Karpas-422 (cell line): Measurements from ENCODE around the gene GOLPH3L. TPM values are rescaled to one million over a fixed set of nuclear protein-coding genes. Genes with fewer than 3 reads are reported as not detected.

Source experiments
- DNase-seq: peaks from one replicate; pipeline ENCODE4 v3.0.0-alpha.2; 2015
- H2AFZ ChIP-seq: fragments of 200-600 bp; sonication (generic); 2 replicates; pipeline ENCODE4 v1.6.1; 2014; ENCODE audit warnings: antibody characterized with exemption, low read length, mixed read lengths
- H3K27ac ChIP-seq: fragments of 200-600 bp; sonication (generic); 2 replicates; pipeline ENCODE4 v1.5.1; 2014; ENCODE audit warnings: mild to moderate bottlenecking, low read length, moderate library complexity
- H3K27me3 ChIP-seq: fragments of 200-600 bp; sonication (generic); 2 replicates; pipeline ENCODE4 v1.6.1; 2014; ENCODE audit warnings: low read length, mixed read lengths
- H3K36me3 ChIP-seq: fragments of 200-600 bp; sonication (generic); 2 replicates; pipeline ENCODE4 v1.6.1; 2014; ENCODE audit warnings: low read length, mixed read lengths; ENCODE audit not compliant: insufficient read depth
- H3K4me1 ChIP-seq: fragments of 200-600 bp; sonication (generic); 2 replicates; pipeline ENCODE4 v1.6.1; 2014; ENCODE audit warnings: mild to moderate bottlenecking, low read length, mixed read lengths
- H3K4me2 ChIP-seq: fragments of 200-600 bp; sonication (generic); 2 replicates; pipeline ENCODE4 v1.6.1; 2014; ENCODE audit warnings: low read length, low read depth, mild to moderate bottlenecking; ENCODE audit not compliant: poor library complexity, severe bottlenecking
- H3K4me3 ChIP-seq: fragments of 200-600 bp; sonication (generic); 2 replicates; pipeline ENCODE4 v1.5.1; 2014; ENCODE audit warnings: mild to moderate bottlenecking, antibody characterized with exemption, low read length, mixed read lengths
- H3K79me2 ChIP-seq: fragments of 200-600 bp; sonication (generic); 2 replicates; pipeline ENCODE4 v1.6.1; 2014; ENCODE audit warnings: mild to moderate bottlenecking, low read length, mixed read lengths
- H3K9ac ChIP-seq: fragments of 200-600 bp; sonication (generic); 2 replicates; pipeline ENCODE4 v1.6.0; 2014; ENCODE audit warnings: low read length
- H3K9me2 ChIP-seq: fragments of 200-600 bp; sonication (generic), shearing (Covaris generic); replicated peaks from 2 replicates; pipeline ENCODE4 v1.6.0; 2014; ENCODE audit warnings: mild to moderate bottlenecking, low read length, moderate library complexity; ENCODE audit not compliant: insufficient read depth
- H3K9me3 ChIP-seq: fragments of 300-700, 200-600 bp; sonication (generic); 2 replicates; pipeline ENCODE4 v1.6.1; 2014; ENCODE audit warnings: low read length, mixed read lengths
- H4K20me1 ChIP-seq: fragments of 200-600 bp; sonication (generic); 2 replicates; pipeline ENCODE4 v1.6.1; 2014; ENCODE audit warnings: mild to moderate bottlenecking, antibody characterized with exemption, low read length, low read depth; ENCODE audit not compliant: insufficient read depth
- total RNA-seq: library from RNA; depleted of rRNA; stranded (reverse); fragments of >200 nt; shearing (Covaris generic); gene quantifications from 2 replicates; pipeline ENCODE4 v1.2.3, GENCODE V29; 2014; ENCODE audit warnings: low replicate concordance

GOLPH3L gene
- total RNA-seq, 1 experiment from 2014 or later = 28.1 TPM

- peaks cover 10% of the 10 kb centered on the region; the same call in 1 of the 2 replicates for H3K4me1 ChIP-seq
- no peak overlapping the region for H2AFZ ChIP-seq
- H3K4me2 ChIP-seq = no peak overlapping the region
- H3K9ac ChIP-seq = no peak overlapping the region
- H3K27ac ChIP-seq = no peak overlapping the region
- no peaks in the 10 kb centered on the region for H3K36me3 ChIP-seq
- no peak for DNase-seq
- no peaks in the 10 kb centered on the region for H3K9me2 ChIP-seq
- H3K4me3 ChIP-seq = no peak overlapping the region
- no peaks in the 10 kb centered on the region for H4K20me1 ChIP-seq
- no peaks in the 10 kb centered on the region for H3K27me3 ChIP-seq
- no peaks in the 10 kb centered on the region for H3K9me3 ChIP-seq
- H3K79me2 ChIP-seq = no peaks in the 10 kb centered on the region
Measured at GRCh38 chr1:150706091-150706490, 9.1 kb upstream of the GOLPH3L start.

- DNase-seq = no peak
- no peaks in the 10 kb centered on the region for H3K9me2 ChIP-seq
- no peaks in the 10 kb centered on the region for H3K36me3 ChIP-seq
- no peaks in the 10 kb centered on the region for H3K79me2 ChIP-seq
- no peak overlapping the region for H3K4me3 ChIP-seq
- H3K9me3 ChIP-seq = no peaks in the 10 kb centered on the region
- H4K20me1 ChIP-seq = no peaks in the 10 kb centered on the region
- H3K9ac ChIP-seq = no peak overlapping the region
- H3K27me3 ChIP-seq = no peaks in the 10 kb centered on the region
- H3K4me1 ChIP-seq = peaks cover 14% of the 10 kb centered on the region
- H3K4me2 ChIP-seq = no peak overlapping the region
- no peak overlapping the region for H3K27ac ChIP-seq
- no peak overlapping the region for H2AFZ ChIP-seq
Measured at GRCh38 chr1:150703427-150703826, 6.5 kb upstream of the GOLPH3L start.

GRCh38 chr1:150696590-150696989, 364 bp downstream of the GOLPH3L start:
- no peak overlapping the region for H2AFZ ChIP-seq
- peak overlapping the region; percentile 68 for H3K4me3 ChIP-seq

GRCh38 chr1:150696162-150696561, 792 bp downstream of the GOLPH3L start:
- Histone ChIP-seq H3K27ac (peak overlapping the region; percentile 58), H2AFZ (no peak overlapping the region), H3K9me3 (no peaks in the 10 kb centered on the region), H3K9ac (peak overlapping the region; percentile 64), H3K4me3 (peak overlapping the region; percentile 68), H3K79me2 (peaks cover 31% of the 10 kb centered on the region), H4K20me1 (no peaks in the 10 kb centered on the region), H3K4me2 (peak overlapping the region; percentile 86), H3K9me2 (no peaks in the 10 kb centered on the region), H3K36me3 (peaks cover 33% of the 10 kb centered on the region), H3K27me3 (no peaks in the 10 kb centered on the region), H3K4me1 (peaks cover 38% of the 10 kb centered on the region)
- peak; percentile 44 for DNase-seq

More at GRCh38 chr1:150696590-150696989, 364 bp downstream of the GOLPH3L start:
- no peaks in the 10 kb centered on the region for H3K9me3 ChIP-seq
- H4K20me1 ChIP-seq = no peaks in the 10 kb centered on the region
- H3K36me3 ChIP-seq = peaks cover 29% of the 10 kb centered on the region
- H3K4me2 ChIP-seq = peak overlapping the region; percentile 86
- DNase-seq = no peak
- peak overlapping the region; percentile 58 for H3K27ac ChIP-seq
- H3K9ac ChIP-seq = peak overlapping the region; percentile 64
- no peaks in the 10 kb centered on the region for H3K27me3 ChIP-seq
- no peaks in the 10 kb centered on the region for H3K9me2 ChIP-seq
- H3K79me2 ChIP-seq = peaks cover 31% of the 10 kb centered on the region
- H3K4me1 ChIP-seq = peaks cover 42% of the 10 kb centered on the region

GRCh38 chr1:150695561-150695960, 1.4 kb downstream of the GOLPH3L start:
- Histone ChIP-seq H3K9me3 (no peaks in the 10 kb centered on the region), H3K4me2 (peak overlapping the region; percentile 86), H3K4me1 (peaks cover 35% of the 10 kb centered on the region), H3K27me3 (no peaks in the 10 kb centered on the region), H3K36me3 (peaks cover 33% of the 10 kb centered on the region), H3K4me3 (0 out of 2 replicates have a peak overlapping the region, but pooled peaks have one; percentile 36), H3K9ac (no peak overlapping the region), H3K9me2 (no peaks in the 10 kb centered on the region), H3K27ac (no peak overlapping the region), H4K20me1 (no peaks in the 10 kb centered on the region), H2AFZ (no peak overlapping the region), H3K79me2 (peaks cover 31% of the 10 kb centered on the region)
- DNase-seq = no peak

- Histone ChIP-seq H3K27me3 (no peaks in the 10 kb centered on the region), H2AFZ (no peak overlapping the region), H4K20me1 (no peaks in the 10 kb centered on the region), H3K27ac (no peak overlapping the region), H3K4me1 (peaks cover 23% of the 10 kb centered on the region), H3K9ac (no peak overlapping the region), H3K9me2 (no peaks in the 10 kb centered on the region), H3K79me2 (peaks cover 45% of the 10 kb centered on the region), H3K9me3 (no peaks in the 10 kb centered on the region), H3K4me3 (no peak overlapping the region), H3K36me3 (peaks cover 46% of the 10 kb centered on the region), H3K4me2 (peak overlapping the region; percentile 2)
- DNase-seq = no peak
Measured at GRCh38 chr1:150692720-150693119, 4.2 kb downstream of the GOLPH3L start.

GRCh38 chr1:150688763-150689162, 8.2 kb downstream of the GOLPH3L start:
- Histone ChIP-seq H2AFZ (no peak overlapping the region), H3K36me3 (peaks cover 45% of the 10 kb centered on the region), H3K4me3 (no peak overlapping the region), H3K4me2 (no peak overlapping the region), H3K4me1 (peaks cover 21% of the 10 kb centered on the region), H3K27me3 (no peaks in the 10 kb centered on the region), H4K20me1 (no peaks in the 10 kb centered on the region), H3K9me3 (no peaks in the 10 kb centered on the region), H3K9me2 (no peaks in the 10 kb centered on the region), H3K79me2 (peaks cover 28% of the 10 kb centered on the region), H3K27ac (no peak overlapping the region), H3K9ac (no peak overlapping the region)
- DNase-seq = no peak

GRCh38 chr1:150686275-150686674, 10.7 kb downstream of the GOLPH3L start:
- Histone ChIP-seq H3K9ac (no peak overlapping the region), H3K4me1 (peaks cover 14% of the 10 kb centered on the region), H3K4me2 (no peak overlapping the region), H3K27ac (no peak overlapping the region), H4K20me1 (no peaks in the 10 kb centered on the region), H2AFZ (no peak overlapping the region), H3K27me3 (no peaks in the 10 kb centered on the region), H3K4me3 (no peak overlapping the region), H3K79me2 (peaks cover 36% of the 10 kb centered on the region), H3K36me3 (peaks cover 26% of the 10 kb centered on the region; the same call in 1 of the 2 replicates), H3K9me3 (no peaks in the 10 kb centered on the region), H3K9me2 (no peaks in the 10 kb centered on the region)
- DNase-seq = no peak
